Neutrophil (primary cell): ENCODE results near the gene TIRAP.
"Not testable (repeated sequence)": the region's sequence is repeated elsewhere in the genome, so short reads cannot be mapped to it uniquely, and the experiment has no call there.

Source experiments
- H3K27ac ChIP-seq: fragments of 200-600 bp; sonication (generic); 2 replicates; pipeline ENCODE4 v1.5.1; 2016; ENCODE audit warnings: mild to moderate bottlenecking, moderate library complexity
- H3K27me3 ChIP-seq: fragments of 200-600 bp; sonication (generic); 2 replicates; pipeline ENCODE4 v1.6.0; 2016; ENCODE audit warnings: mild to moderate bottlenecking
- H3K36me3 ChIP-seq: fragments of 200-600 bp; sonication (generic); 2 replicates; pipeline ENCODE4 v1.5.1; 2017
- H3K4me1 ChIP-seq, 2 experiments: fragments of 200-600 bp in 1 of 2; sonication (generic) in 1 of 2; 1 replicate in 1 of 2; 2 replicates in 1 of 2; pipeline versions ENCODE4 v1.5.1 to v1.6.1; 2013 to 2016; ENCODE audit warnings: low read depth in 1 of 2, low read length in 1 of 2, mild to moderate bottlenecking in 1 of 2, moderate library complexity in 1 of 2; ENCODE audit not compliant: control insufficient read depth in 1 of 2, insufficient read depth in 1 of 2
- H3K4me3 ChIP-seq, 2 experiments: fragments of 200-600 bp in 1 of 2; sonication (generic) in 1 of 2; 1 replicate in 1 of 2; 2 replicates in 1 of 2; pipeline ENCODE4 v1.5.1; 2013 to 2016; ENCODE audit warnings: low read depth in 1 of 2, low read length in 1 of 2, mild to moderate bottlenecking in 1 of 2, moderate library complexity in 1 of 2
- H3K9me3 ChIP-seq: fragments of 200-600 bp; sonication (generic); 2 replicates; pipeline ENCODE4 v1.5.1; 2016
- CTCF ChIP-seq: fragments of 200-600 bp; sonication (generic); IDR thresholded peaks from 2 replicates; pipeline ENCODE4 v1.5.1; 2016; ENCODE audit warnings: antibody characterized with exemption

TIRAP gene

GRCh38 chr11:126282736-126283591, at the start of gene TIRAP:
TIRAP (plus strand) TSS chr11:126283093; CDS start chr11:126290895, 7,802 bp downstream.
- Histone ChIP-seq H3K9me3 (no peaks in the 10 kb centered on the region), H3K27me3 (no peaks in the 10 kb centered on the region), H3K27ac (peak within 1 kb of the TSS; percentile 99), H3K4me1 (peaks cover 57 to 62% of the 10 kb centered on the region in 2 experiments), H3K4me3 (peak within 1 kb of the TSS; percentile 85 to 90), H3K36me3 (peaks cover 7% of the 10 kb centered on the region)
- TF ChIP-seq CTCF: peak; percentile 34

- no peak overlapping the region for H3K4me3 ChIP-seq
- H3K36me3 ChIP-seq: peaks cover 26% of the 10 kb centered on the region
- H3K9me3 ChIP-seq: no peaks in the 10 kb centered on the region
- TF ChIP-seq CTCF: no peak
- H3K27ac ChIP-seq: no peak overlapping the region
- H3K27me3 ChIP-seq: no peaks in the 10 kb centered on the region
- no peaks in the 10 kb centered on the region for H3K4me1 ChIP-seq
Measured at GRCh38 chr11:126233391-126233790, 49.5 kb upstream of the TIRAP start.

- no peak overlapping the region for H3K4me3 ChIP-seq
- no peak overlapping the region for H3K27ac ChIP-seq
- no peak for TF ChIP-seq CTCF
- peaks cover 34% of the 10 kb centered on the region for H3K36me3 ChIP-seq
- H3K27me3 ChIP-seq: no peaks in the 10 kb centered on the region
- H3K9me3 ChIP-seq: no peaks in the 10 kb centered on the region
- H3K4me1 ChIP-seq: no peaks in the 10 kb centered on the region
Measured at GRCh38 chr11:126246636-126247035, 36.3 kb upstream of the TIRAP start.

- H3K4me3 ChIP-seq: no peak overlapping the region
- no peaks in the 10 kb centered on the region for H3K4me1 ChIP-seq
- H3K9me3 ChIP-seq: no peaks in the 10 kb centered on the region
- no peaks in the 10 kb centered on the region for H3K27me3 ChIP-seq
- no peak for TF ChIP-seq CTCF
- no peak overlapping the region for H3K27ac ChIP-seq
- peaks cover 54% of the 10 kb centered on the region for H3K36me3 ChIP-seq
Measured at GRCh38 chr11:126253265-126253664, 29.6 kb upstream of the TIRAP start.

- Histone ChIP-seq H3K9me3 (no peaks in the 10 kb centered on the region), H3K4me1 (no peaks in the 10 kb centered on the region), H3K36me3 (peaks cover 48% of the 10 kb centered on the region), H3K27me3 (no peaks in the 10 kb centered on the region), H3K27ac (no peak overlapping the region), H3K4me3 (no peak overlapping the region)
- no peak for TF ChIP-seq CTCF
Measured at GRCh38 chr11:126254819-126255218, 28.1 kb upstream of the TIRAP start.

GRCh38 chr11:126255507-126255906, 27.4 kb upstream of the TIRAP start:
- H3K9me3 ChIP-seq, H3K4me1 ChIP-seq, H3K27me3 ChIP-seq, H3K27ac ChIP-seq, H3K4me3 ChIP-seq: not testable (repeated sequence)
- peaks cover 51% of the 10 kb centered on the region for H3K36me3 ChIP-seq
